NCI-H128 (cell line): Measurements from ENCODE around the gene MECP2.
"Not testable (repeated sequence)": the region's sequence is repeated elsewhere in the genome, so short reads cannot be mapped to it uniquely, and the experiment has no call there.

ENCODE experiments used
- DNase-seq: peaks from one replicate; lab custom pipeline; 2025; ENCODE audit not compliant: unreplicated experiment; lab: John Stamatoyannopoulos, UW

Gene MECP2

DNA sequence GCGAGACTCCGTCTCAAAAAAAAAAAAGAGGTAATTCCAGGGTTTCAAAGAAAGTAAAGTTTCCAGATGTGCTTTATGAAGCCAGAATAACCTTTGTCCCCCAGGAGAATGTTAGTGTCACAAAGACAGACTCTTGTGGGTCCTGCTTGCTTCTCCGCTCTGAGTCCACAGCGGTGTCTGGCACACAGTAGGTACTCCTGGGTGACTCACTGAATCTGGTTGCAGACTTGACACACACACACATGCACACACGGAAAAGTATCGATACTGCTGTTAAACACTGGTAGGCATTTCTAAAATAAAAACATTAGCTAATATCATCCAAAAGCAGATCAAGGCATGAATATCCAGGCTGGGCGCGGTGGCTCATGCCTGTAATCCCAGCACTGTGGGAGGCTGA lies 102.0 kb downstream of the MECP2 start:
- no peak for DNase-seq

DNA sequence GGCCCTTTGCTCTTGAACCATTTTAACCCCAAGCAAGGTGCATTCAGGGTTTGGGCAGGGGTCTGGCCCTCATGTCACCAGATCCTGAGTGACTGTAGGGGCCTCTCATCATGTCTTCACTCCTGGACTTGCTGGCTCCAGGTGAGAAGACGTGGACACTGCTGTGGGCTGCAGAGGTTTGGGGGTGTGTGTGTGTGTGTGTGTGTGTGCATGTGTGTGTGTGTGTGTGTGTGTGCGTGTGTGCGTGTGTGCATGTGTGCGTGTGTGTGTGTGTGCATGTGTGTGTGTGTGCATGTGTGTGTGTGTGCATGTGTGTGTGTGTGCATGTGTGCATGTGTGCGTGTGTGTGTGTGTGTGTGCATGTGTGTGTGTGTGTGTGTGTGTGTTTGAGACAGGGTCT lies 103.1 kb downstream of the MECP2 start:
- DNase-seq = not testable (repeated sequence)

DNA sequence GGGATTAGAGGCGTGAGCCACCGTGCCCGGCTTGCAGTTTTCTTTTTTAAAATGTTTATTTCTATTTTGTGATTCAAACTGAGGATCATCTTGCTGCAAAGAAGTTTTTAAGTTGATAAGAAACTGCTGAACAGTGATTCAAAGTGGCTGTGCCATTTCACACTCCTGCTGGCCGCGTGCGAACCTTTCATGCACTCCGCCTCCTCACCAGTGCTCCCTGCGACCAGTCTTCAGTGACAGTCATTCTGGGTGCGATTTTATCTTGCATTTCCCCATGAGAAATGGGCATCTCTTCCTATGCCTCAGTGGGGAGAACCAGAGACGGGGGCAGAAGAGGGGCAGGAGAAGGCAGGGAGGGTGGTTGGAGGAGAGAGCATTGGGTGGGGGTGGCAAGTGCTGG lies 103.5 kb downstream of the MECP2 start:
- DNase-seq = no peak

DNA sequence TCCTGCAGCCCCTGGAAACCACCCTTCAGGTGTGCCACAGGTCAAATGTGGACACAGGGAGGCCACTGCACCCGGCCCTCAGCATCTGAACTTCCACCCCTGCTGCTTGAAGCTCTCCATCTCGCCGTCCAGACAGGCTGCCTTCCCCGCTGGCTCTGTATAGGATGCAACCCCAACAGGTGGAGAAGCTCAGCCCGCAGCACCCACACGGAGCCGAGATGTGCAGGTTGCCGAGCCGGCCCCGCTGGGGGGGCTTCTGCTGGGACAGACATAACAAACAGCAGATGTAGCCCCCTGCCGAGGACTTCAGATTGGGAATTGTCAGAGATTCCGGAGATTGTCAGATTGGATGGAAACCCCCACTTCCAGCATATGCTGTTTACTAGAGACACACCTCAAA lies 104.4 kb downstream of the MECP2 start:
- no peak for DNase-seq

DNA sequence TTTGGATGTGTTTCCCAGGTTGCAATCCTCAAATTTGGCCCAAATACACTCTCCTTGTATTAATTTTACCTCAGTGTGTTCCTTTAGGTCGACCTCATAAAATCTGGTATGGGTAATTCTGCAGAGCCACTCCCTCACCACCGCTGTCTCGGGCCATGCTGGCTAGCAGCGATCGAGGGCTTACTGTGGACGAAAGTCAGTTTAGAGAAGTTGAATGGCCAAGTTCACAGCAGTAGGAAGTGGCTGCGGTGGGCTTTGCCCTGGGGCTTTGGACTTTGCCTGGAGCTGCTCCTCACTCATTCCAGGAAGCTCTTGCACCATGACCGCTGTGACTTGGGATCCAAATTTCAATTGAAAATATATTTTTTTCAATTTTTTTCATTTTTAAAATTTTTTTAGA lies 105.3 kb downstream of the MECP2 start:
- no peak for DNase-seq

DNA sequence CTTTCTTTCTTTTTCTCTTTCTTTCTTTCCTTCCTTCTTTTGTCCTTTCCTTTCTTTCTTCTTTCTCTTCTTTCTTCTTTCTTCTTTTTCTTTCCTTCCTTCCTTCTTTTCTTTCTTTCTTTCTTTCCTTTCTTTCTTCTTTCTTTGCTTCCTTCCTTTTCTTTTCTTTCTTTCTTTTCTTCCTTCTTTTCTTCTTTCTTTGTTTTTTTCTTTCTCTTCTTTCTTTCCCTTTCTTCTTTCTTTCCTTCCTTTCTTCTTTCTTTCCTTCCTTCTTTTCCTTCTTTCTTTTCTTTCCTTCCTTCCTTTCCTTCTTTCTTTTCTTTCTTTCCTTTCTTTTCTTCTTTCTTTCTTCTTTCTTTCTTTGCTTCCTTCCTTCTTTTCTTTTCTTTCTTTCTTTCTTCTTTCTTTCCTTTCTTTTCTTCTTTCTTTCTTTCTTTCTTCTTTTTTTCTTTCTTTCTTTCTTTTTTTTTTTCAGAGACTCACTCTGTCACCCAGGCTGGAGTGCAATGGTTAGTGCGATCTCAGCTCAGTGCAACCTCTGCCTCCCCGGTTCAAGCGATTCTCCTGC lies 106.4 kb downstream of the MECP2 start:
- DNase-seq = no peak

DNA sequence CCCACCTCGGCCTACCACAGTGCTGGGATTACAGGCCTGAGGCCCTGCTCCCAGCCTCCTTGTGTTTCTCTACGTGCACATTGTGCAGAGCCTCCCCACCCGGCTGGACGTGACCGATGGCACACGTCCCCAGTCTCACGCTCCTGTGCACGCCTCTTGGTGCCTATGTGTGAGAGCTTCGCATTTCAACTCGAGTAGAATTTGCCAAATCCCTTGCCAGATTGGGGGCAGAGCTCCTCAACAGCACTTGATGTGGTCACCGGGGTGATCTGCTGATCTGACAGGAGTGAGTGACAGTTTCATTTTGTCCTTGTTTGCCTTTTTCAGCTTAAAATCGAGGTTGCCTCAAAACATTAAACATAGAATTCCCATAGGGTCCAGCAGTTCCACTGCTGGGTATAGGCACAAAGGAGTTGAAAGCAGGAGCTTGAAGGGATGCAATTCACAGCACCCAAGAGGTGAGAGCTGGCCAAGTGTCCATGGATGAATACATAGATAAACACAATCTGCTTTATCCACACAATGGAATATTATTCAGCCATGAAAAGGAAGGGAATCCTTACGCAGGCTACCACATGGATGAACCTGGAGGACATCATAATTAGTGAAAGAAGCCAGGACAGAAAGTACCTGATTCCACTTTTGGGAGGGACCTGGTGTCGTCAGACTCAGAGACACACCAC lies 107.4 kb downstream of the MECP2 start:
- no peak for DNase-seq

DNA sequence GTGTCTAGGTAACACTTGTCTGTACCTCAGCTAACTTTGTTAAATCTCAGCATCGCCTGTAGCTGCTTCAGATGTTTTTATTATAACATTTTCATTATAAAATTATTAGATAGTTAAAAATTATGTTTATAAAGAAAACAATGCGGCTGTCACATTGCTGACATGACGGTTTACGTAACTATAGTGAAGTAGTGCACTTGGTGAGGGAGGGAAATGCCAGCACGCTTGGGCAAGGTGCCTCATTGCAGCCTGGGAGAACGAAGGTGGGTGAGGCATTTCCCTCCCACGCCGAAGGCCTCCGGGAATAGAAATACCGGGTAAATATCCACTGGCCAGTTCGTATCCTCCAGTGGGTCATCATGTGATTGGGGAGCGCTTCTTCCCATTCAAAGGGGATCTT lies 109.0 kb downstream of the MECP2 start:
- no peak for DNase-seq

DNA sequence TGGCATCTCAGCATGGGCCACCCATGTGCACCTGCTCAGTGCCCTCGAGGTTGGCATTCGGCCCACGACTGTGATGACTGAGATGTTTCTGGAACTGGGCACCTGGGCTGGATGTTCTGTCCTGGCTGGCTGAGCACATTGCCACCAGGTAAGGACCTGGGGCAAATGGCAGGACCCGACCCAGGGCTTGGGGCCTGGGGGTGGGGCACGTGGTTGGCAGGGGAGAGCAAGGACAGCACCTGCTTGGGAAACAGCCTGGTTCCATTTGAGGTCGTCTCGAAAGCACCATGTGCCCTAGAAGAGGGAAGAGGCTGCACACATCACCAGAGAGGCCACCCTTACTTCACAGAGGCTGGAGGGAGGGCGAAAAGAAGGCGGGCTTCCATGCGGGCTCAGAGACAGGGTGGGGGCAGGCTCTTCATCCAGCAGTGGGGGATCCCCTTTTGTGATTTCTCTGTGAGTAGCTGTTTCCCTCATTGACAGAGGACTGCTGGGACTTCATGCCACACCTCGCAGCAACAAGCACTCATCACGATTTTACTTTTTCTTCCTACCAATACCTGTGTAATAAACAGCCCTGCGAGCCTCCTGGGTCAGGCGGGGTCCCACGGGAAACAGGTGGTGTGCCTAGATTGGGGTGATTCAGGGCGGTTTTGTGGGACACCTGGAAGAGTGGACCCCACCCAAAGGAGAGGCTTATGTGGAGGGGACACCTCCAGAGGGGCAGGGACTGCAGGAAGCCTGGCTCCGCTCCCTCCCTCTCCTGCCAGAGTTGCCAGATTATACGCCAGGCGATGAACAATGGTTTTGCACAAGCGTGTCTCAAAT lies 113.0 kb downstream of the MECP2 start:
- no peak for DNase-seq

DNA sequence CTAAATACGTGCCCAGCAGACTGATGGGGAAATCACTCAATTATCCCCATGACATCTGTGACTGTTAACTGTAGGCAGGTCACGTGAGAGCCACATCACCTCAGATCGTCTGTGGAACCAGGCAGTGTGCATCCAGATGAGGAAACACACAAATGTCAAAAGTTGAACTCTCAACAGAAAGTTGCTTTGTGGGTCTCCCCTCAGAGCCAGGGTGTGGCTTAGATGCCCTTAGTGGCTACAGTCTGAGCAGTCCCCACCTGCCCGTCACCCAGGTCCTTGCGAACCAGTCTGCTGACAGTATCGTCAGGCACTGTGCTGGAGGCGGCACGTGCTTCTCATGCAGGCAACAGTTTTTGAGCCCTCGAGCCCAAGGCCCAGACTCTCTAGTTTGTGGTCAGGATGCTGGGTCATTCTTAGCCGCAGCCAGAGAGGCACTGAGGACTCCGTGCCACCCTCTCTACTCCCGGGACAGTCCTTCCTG lies 114.2 kb downstream of the MECP2 start:
- DNase-seq = no peak

DNA sequence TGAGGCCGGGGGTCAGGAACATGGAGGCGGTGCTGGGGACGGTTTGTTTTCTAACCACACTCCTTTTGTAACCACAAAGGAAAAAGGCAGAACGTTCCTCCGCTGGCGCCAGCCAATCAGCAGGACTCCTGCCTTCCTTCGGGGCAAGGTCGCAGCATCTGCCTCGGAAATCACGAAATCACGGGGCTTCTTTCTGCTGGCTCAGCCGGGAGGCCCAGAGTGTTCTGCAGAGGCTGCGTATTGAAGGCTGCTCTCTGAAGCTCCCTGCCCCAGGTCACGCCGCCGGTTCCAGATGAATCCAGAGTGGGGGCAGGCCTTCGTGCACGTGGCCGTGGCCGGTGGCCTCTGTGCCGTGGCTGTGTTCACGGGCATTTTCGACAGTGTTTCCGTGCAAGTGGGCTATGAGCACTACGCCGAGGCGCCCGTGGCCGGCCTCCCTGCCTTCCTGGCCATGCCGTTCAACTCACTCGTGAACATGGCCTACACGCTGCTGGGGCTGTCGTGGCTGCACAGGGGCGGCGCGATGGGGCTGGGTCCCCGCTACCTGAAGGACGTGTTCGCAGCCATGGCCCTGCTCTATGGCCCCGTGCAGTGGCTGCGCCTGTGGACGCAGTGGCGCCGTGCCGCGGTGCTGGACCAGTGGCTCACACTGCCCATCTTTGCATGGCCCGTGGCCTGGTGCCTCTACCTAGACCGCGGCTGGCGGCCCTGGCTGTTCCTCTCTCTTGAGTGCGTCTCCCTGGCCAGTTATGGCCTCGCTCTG lies 115.6 kb downstream of the MECP2 start:
- DNase-seq = no peak

DNA sequence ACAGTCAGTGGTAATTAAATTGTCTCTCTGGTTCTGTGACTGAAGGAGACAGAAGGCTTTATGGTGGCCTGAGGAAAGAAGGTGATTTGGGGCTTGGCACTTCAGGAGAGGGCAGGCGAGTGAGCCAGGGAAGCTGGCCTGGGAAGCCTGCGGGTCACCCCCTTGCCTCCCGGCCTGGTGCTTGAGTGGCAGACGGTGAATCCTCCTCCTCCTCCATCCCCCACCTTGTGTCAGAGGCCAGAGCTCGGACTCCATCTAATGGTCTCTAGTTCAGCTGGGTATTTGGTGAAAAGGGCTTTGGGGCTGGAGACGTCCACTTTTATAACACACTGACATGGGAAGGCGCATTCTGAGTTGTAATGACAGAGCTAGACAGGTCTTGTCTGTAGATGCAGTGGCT lies 116.3 kb downstream of the MECP2 start:
- no peak for DNase-seq

DNA sequence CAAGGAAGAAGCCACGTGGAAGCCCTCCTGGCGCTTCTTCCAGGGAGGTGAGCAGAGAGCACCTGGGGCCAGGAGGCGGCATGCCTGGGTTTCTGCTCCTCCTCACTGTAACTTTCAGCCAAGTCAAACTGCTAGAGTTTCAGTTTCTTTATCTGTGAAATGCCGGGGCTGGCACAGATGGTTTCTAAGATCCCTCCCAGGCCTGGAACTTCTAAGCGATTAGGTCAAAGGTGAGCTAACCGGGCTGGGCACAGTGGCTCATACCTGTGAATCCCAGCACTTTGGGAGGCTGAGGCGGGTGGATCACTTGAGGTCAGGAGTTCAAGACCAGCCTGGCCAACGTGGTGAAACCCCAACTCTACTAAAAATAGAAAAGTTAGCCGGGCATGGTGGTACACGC lies 117.1 kb downstream of the MECP2 start:
- not testable (repeated sequence) for DNase-seq

DNA sequence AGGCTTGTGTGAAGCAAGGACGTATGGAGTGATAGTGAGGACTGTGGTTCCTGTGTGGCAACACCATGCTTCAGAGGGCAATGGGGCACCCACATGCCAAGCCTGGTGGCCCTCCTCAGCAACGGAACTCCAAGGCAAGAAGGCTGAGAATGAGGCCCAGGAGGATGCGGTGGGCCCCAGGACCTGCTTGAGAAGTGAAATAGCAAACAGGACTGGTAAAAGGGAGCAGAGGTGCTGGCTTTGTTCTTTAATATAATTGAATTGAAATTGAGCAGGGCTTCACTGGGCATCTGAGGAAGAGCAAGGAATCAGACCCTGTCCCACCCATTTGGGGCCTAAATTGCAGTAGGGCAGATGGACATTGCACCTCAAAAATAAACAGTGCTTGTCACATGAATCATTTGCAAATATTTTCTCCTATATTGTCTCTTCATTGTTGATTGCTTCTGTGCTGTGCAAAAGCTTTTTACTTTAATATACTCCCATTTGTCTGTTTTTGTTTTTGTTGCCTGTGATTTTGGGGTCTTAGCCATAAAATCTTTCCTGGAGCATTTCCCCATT lies 122.7 kb downstream of the MECP2 start:
- DNase-seq = no peak

DNA sequence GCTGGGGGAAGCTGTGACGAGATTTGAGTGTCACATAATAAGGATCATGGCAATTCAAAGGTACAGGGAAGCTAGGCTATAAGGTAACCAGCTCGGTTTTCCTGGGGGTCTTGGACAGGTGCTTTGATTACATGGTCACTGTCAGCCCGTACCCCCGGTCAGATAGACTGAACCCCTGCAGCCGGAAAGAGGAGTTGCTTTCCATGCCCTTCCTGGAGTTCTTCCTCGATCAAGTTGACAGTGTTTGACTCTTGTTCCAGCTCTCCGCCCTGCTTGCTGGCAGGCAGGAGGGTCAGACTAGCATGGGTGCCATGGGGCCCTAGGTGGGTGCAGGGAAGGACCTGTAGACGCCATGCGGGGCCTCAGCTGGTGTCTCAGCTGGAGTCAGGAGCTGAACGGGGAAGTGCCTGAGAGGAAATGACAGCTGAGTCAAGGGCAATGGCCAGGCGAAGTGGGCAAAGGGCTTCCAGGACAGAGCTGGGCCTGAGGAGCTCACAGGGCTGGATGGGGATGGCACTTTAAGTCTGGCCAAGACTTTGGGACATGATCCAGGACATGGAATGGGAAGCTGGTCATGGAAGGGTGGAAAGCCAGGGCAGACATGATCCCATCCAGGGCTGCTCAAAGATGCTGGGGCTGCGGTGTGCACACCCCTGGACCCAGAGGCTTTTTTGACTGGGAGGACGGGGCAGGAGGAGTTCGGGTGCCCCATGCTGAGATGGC lies 123.4 kb downstream of the MECP2 start:
- DNase-seq = no peak

DNA sequence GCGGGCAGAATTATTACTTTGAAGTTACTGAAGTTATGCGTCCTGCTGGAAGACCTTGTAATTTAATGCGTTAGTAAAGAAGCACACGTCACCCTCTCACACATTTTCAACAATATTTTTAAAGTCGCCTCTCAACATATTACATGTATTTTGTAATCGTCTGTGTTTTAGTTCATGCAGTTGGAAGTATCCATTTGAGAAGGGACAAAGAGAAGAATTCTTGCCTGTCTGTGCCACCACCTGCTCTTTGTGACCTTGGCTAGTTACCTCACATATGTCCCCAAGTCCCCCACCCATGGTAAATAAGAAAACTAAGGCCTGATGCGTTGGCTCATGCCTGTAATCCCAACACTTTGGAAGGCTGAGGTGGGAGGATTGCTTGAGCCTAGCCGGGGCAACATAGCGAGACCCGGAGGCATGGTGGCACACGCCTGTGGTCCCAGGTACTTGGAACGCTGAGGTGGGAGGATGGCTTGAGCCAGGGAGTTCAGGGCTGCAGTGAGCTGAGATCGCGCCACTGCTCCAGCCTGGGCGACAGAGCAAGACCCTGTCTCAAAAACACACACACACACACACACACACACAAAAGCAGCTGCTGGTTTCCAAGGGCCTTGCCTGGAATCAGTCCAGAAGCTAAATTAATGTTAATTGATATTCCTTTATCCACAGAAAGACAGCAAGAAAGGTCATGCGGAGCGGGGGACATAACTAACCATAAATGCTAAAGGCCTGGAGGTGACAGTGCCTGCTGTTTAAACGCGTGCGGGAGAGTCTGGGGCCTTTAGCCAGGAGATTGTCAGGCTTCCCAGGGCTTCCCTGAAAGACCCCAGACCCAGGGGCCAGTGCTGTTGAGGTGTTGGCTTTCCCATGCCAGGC lies 124.2 kb downstream of the MECP2 start:
- DNase-seq = no peak

DNA sequence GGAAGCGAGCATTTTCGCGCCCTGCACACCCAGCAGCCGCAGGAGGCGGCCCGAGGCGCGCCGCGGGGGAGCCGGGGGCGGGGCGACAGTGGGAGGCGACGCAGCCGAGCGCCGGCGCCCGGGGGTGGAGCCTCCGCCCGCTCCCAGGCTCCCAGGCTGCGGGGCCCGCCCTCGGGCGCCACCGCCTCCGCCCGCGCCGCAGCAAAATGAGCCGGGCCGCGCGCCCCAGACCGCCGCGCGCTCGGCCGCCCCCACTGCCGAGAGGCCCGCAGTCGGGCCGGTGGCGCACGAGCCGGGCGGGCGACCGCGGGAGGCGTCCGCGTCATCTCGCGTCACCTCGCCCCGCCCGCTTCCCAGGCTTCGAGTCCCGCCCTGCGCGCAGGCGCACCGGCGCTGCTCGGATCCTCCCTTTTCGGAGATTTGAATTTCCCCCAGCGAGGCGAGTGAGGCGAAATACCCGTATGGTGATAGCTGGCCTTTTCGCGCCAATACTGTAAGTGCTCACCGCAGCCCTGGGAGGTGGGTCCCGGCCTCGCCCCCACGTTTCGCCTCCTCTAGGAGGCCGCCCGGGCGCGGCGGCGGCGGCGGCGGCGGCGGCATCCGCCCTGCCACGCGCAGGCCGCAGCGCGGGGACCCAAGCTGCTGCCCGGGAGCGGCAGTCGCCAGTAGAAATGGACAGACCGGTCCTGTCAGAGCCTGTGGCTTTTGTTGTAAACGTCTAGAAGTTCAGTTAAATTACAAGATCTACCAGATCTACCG lies 125.0 kb downstream of the MECP2 start, which contains the start of gene TMEM187:
TMEM187 (plus strand) TSS at position 387 of the 759 bp plus-strand sequence. CDS start 9,309 bp downstream, outside the sequence.
- peak; percentile 88 for DNase-seq
